GM21717 (cell line): ENCODE data around the gene DGLUCY.
"Not testable (repeated sequence)": the region's sequence is repeated elsewhere in the genome, so short reads cannot be mapped to it uniquely, and the experiment has no call there.

ENCODE experiments used
- ATAC-seq: cut with Tn5 transposase; IDR thresholded peaks from one replicate; pipeline ENCODE4 v1.9.1; 2021; ENCODE audit warnings: mild to moderate bottlenecking, moderate library complexity; ENCODE audit not compliant: unreplicated experiment

Gene DGLUCY

DNA sequence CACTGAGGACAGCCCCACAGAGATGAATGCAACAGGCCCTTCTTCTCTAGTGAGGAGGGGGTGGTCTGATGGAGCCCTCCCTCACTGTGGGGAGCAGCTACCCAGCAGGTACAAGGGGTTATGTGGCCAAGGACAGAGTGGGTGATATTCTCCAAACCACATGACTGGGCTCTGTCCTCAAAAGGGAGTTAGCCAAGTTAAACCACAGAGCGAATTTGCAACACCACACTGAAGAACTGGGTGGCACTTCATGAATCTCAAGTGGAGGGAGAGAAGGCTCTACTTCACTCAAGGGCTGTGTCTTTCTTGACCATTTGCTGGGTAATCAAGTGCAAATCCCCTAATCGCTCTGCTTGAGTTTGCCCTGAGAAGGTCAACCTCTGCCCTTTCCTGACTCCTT is 118.2 kb downstream of the DGLUCY start:
- ATAC-seq: no peak

DNA sequence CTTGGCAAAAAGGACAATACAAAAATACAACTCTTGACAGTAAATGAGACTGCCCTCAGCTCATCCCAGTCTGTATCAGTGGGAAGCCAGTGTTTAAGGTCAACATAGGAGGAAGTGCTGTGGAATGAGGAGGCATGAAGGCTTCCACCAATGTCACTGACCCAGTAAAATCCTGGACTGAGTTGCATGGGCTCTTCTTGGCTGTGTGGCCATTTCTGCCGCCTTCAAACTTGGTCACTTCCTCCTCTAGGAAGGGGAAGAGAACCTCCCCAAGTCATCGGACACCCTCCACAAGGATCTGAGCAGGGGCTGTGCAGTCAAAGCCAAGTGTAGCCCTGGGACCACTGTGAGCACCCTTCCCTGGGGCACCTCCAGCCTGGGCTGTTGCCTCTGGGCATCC is 118.7 kb downstream of the DGLUCY start:
- ATAC-seq: no peak

DNA sequence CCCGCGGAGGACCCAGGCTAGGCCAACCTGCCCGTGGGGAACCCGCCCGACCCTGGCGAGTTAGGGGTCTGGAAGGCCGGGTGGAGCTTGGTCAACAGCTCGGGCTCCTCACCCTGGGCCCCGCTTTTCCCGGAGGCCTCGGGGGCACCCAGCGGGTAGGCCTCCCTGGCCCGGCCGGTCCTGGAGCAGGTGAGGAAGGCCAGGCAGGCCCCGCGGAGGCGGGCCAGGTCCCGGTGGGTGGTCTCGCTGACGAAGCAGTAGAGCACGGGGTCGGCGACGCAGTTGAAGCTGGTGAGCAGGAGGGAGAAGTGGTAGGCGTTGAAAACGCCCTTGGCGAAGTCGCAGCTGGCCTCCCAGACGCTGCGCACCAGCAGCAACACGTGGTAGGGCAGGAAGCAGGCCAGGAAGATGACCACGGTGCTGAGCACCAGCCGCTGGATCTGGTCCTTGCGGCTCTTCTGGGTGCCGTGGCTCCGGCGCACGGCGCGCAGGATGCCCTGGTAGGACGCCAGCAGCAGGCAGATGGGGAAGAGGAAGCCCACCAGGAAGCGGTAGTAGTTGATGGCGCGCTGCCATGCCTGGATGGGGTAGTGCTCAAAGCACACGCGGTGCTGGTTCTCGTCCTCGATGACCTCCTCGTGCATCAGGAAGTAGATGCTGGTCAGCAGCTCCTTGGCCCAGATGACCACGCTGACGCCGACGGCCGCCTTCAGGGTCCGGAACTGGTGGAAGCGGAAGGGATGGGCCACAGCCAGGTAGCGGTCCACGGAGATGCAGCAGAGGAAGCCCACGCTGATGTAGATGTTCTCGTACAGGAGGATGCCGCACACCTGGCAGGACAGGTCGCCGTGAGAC is 120.3 kb downstream of the DGLUCY start:
- no peak for ATAC-seq

DNA sequence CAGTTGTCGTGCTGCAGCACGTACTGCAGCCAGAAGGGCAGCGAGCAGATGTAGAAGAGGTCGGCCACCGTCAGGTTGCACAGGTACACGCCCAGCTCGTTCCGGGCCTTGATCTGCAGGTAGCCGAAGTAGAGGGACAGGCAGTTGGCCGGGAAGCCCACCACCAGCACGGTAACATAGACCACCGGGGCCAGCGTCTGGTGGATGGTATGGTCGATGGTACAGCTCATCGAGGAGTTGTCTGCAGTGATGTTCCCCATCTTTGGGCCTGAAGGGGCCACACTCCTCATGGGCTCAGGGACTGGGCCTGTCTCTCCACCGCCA is 120.9 kb downstream of the DGLUCY start:
- ATAC-seq: no peak

DNA sequence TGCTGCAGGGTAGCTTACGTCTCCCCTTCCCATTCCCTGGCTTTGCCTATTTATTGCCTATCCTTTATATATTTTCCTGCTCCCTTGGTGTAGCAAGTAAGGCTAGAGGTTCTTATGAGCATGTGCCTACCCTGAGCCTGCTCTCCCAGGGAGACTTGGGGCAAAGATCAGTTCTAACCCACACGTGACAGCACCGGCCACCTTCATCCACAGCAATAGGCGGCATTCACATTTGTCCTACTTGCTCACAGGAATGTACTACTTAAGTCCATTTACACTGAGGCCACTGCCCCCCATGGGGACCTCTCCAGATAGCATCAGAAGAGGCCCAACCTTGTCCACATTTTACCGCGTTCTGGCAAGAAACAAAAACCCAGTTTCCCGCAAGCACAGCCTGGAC is 122.0 kb downstream of the DGLUCY start:
- no peak for ATAC-seq

DNA sequence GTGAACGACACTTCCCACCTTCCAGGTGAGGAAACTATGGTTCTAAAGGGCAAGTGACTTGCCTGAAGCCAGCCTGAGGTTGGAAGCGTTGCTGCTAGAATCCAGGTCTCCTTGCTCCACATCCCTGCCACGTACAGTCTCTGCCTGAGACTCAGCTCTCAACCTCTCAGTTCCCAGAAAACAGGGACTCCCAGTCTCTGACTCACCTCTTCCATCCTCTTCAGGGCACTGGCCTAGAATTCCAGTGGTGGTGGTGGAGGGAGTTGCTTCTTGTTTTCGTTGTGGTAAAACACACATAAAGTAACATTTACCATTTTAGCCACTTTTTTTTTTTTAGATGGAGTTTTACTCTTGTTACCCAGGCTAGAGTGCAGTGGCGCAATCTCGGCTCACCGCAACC is 123.3 kb downstream of the DGLUCY start:
- no peak for ATAC-seq

DNA sequence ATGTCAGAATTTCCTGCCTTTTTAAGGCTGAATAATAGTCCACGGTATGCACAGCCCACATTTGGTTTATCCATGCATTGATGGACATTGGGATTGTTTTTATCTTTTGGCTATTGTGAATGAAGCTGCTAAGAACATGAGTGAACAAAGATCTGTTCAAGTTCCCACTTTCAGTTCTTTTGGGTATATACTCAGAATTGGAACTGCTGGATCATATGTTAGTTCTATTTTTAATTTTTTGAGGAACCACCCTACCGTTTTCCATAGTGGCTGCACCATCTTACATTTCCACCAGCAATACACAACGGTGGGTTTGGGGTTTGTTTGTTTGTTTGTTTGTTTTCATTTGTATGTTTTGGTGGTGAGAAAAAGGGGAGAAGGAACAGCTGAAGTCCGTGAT is 124.2 kb downstream of the DGLUCY start:
- ATAC-seq: no peak

DNA sequence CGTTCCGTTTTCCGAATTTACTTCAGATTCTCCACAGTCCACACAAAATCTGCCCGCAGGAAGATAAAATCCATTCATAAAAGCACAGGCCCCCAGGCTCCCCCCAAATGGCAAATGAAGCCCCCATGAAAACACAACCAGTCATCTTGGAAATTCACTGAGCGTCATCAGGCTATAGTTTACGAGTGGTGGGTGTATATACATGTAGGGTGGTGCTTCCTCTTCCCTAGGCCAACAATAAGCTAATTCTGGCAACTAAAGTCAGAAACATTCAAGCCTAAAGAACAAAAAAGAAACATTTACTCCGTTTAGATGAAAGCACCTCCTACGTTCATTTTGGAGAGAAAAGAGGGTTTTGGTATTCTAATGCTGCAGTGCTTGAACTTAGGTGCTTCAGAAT is 124.8 kb downstream of the DGLUCY start:
- no peak for ATAC-seq

DNA sequence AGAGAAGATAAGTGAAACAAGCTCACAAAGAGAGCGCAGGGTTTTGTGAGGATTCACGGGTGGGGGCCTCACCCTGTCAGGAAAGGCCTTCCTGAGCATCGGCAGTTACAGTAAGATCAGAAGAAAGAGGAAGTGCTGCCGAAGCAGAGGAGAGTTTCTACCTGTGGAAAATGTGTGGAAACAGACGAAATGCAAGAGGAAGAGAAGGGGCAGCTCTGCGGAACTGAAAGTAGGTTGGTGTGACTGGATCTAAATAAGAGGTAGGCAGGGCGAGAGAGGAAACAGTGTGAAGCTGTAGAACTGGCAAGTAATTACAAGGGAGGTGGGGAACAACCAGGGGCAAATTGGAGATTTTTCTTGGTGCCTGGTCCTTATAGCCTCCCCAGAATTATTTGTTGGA is 128.0 kb downstream of the DGLUCY start:
- ATAC-seq: peak; percentile 65

DNA sequence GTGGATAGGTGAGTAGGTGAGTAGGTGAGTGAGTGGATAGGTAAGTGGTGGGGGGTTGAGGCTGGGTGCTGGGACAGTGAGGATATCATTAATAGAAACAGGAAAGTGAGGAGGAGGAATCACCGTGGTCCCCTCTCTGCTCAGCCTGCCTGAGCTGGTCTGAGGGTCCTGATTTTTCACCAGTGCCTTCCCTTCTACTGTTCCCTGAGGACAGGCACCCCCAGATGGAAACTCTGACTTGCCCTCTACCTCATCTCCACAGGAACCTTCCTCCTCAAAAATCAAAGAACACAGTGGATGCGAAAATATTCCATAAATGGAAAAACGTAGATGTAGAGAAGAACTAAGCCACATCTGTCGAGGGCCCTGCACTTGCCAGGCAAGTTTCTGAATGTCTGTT is 128.8 kb downstream of the DGLUCY start:
- ATAC-seq: no peak

DNA sequence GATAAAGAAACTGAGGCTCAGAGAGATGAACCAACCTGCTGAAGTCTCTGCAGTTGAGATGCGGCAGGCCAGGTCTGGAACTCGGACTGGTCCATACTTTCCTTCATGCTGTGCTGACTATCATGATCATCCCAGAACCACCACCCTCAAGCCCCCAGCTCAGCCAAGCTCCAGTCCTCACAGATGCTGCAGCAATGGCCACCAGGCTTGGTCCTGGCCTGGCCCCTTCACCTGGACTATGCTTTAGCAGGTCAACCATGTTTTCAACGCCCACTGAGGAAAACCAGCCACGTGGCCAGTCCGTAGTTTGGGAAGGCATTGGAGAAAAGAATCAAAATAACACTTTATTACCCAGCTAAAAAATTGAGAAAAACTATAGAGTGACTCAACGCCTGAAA is 129.2 kb downstream of the DGLUCY start:
- ATAC-seq: no peak

DNA sequence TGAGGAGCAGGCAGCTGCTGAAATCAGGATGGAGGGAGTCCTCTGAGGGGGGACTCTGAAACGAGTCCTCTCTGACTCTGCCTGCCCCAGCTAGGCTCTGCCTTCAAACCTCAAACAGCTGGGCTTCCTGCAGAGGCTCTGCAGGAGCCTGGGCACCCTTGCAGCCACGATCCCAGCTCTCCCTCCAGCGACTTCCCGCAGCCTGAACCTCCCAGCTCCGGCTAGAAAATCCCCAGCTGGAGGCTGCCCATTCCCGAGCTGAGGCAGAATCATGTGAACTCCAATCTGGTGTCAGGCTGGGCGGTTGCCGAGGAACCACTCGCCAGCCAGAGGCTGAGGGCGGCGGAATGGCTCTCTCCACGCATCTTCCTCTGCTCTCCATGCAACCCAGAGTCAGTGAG is 130.6 kb downstream of the DGLUCY start, which contains the start of gene GPR68:
GPR68 (minus strand) TSS at position 204 of the 401 bp plus-strand sequence. CDS start 9,654 bp downstream, outside the sequence.
- ATAC-seq: no peak

DNA sequence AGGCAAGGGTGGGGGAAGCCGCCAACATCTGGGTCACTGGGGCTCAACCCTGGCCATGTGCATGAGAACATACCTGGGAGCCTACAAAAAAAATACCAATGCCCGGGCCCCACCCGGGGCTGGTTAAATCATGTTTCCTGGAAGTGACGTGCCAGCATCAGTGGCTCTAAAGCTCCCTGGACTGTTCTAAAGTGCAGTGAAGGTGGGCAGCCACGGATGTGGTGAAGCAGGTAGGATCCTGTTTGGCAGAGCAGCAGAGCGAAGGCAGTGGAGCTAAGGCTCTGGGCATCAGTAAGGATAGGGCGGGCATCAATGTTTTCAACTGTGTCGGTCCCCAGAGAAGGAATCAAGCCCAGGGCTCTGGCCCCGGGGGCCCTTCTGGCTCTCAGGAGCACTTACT is 131.2 kb downstream of the DGLUCY start:
- no peak for ATAC-seq

DNA sequence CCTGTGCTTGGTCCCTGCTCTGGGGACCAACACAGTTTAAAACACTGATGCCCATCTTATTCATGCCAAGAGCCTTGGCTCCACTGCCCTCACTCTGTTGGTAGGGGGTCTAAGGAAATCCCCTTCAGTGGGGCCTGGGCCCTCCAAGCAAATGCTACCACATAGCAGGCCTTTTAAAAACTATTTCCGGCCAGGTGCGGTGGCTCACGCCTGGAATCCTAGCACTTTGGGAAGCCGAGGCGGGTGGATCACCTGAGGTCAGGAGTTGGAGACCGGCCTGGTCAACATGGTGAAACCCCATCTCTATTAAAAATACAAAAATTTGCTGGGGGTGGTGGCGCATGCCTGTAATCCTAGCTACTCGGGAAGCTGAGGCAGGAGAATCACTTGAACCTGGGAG is 131.7 kb downstream of the DGLUCY start:
- ATAC-seq: not testable (repeated sequence)

DNA sequence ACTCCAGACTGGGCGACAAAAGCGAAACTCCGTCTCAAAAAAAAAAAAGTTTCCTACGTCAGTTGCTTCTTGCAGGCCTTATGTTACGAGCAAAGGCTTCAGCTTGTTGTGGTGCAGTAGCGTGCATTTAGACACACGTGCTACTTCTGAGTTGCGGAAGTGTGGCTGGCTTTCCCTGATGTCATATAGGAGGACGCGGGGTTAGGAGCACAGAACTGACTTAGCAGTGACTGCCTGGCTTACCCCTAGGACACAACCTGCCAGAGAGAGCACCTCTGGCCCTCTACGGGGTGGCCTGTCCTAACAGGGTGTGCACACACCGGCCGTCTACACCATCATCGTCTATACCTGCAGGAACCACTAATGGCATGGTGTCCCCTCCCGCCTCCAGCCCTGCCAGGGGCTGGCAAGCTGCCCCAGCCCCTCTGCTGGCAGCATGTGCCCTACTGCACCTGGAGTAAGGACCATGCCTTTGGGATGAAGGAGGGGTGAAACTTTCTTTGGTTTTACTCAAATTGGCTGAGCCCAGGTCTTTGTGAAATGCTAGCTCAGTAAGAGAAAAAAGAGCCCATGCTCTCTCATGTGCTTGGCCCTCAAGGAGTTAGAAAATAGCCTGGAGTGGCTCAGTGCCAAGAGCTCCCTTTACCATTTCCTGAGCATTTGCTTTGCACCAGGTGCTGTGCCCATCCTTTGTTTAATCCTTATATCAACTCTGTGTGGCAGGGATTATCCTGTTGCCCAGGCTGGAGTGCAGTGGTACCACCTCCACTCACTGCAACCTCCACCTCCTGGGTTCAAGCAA is 132.4 kb downstream of the DGLUCY start:
- no peak for ATAC-seq

DNA sequence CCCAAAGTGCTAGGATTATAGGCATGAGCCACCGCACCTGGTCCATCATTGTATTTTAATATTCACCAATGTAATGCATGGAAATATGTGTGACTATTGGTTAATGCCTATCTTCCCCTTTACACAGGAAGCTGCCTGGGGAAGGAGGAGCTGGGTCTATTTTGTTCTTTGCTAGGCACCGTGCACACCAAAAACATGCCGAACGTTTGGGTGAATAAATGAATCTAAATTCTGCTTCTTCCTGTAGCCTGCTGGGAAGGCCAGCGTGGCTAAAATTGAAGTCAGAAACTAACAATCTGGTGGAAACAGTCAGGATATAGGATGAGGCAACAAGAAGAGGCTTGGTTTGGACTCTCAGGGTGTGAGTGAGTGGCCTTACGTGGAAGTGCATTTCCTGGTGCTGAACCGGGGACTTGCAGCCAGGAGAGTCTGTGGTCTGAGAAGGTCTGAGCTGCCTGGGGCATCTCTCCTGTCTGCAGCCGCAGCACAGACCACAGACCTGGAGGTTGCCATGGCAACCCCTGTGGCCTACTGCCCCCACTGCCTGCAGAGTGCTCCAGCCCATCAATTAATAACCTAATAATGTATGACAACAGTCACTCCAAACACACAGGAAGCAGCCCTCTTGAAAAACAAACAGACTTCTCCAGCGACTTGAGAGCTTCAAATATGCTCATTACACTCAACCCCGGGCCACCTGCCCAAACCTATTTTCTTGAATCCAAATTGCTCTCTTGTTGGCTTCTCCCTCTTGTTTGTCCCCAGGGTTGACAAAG is 136.2 kb downstream of the DGLUCY start:
- ATAC-seq: peak; percentile 84

DNA sequence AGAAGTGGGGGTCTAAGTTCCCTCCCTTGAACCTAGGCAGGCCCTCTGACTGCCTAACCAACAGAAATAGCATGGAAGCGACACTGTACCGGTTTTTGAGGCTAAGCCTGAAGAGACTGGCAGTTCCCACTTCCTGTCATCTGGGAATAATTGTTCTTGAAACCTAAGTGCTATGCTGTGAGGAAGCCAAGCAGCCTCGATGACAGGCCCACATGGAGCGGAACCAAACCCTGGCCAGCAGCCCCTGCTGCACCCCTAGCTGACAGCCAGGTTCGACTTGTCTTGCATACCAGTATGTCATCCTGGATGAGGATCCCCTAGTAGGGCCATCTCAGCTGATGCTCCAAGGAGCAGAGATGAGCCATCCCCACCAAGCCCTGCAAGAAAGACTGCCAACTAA is 137.0 kb downstream of the DGLUCY start:
- no peak for ATAC-seq

DNA sequence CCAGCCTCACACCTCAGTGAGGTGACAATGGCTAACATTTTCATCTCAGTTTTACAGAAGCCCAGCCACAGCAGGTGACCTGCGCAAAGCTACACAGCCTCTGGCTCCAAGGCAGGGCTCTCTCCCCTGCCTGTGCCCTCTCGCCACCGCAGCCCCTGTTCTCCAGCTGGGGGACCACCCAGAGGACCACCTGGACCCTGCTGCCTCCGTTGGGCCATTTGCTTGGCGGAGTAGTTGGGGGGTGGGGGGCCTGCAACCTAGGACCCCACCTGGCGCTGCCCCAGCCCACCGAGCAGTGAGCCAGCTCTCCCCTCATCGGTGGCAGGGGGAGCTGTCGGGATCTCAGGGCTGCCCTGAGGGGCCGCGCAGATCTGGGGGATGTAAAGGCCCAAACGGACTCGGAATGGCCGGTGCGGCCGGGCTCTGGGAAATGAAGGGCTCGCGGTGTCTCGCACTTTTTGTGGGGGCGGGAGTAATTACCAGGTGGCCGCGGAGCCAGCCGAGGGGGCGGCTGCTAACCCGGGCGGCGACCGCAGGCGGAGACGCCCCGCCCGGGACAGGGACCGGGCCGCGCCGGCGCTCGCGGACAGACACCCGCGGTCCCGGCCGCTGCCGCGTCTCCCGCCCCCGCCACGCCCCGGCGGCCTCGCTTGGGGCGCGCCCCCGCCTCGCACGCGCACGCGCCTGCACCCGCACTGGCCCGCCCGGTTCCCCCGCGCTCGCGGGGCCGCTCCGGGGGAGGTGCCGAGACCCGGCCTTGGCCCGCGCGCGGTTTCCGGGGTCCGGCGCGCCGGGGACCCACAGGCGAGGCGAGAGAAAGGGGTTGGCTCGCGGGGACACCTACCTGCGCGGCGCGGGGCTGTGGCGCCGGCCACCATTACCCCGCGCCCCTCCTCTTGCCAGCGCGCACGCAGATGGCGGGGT is 139.3 kb downstream of the DGLUCY start:
- no peak for ATAC-seq

DNA sequence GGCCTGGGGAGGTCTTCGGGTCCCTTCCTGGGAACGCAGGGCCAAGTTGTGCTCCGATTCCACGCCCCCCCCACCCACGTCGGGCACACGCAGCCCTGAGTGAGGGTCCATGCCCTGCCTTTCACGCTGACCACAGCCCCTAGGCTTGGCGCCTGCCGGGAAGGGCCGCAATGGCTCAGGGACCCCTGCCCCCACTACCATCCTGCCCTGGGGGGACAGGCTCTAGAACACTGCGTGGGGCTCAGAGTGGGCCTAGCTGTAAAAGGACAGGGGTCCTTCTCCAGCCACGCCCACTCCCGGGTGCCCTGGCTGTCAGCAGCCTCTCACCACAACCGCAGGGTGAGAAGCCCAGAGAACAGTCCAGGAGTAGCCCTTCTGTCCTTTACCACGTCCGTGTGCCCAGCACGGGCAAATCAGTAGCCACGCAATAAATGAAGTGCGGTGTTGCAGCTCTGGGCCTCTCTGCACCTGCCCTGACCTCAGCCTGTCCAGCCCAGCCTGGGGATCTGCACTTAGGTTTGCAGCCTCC is 140.0 kb downstream of the DGLUCY start:
- ATAC-seq: no peak

DNA sequence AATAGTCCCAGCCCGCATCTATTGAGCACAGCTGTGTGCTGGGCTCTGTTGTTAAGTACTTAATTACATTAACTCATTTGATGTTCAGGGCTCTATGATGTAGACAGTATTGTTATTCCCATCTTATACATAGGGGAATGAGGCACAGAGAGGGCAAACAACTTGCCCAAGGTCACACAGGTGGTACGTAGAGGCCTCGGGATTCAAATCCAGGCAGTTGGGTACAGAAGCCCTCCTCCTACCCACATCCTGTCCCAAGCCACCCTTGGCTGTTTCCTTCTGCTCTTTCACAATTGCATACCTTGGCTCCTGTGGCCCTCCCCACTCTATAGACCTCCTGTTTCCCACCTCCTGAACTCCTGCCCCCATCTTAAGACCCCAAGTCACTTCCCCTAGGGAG is 140.6 kb downstream of the DGLUCY start:
- no peak for ATAC-seq
